Trophoblast cell (in vitro differentiated cells and primary cell): ENCODE measurements around the gene RS1.

ENCODE experiments used
- DNase-seq, 2 donors: peaks; one replicate each; pipeline ENCODE4 v3.0.0-alpha.2; 2016
- H2AFZ ChIP-seq: 2 replicates; pipeline ENCODE4 v1.6.1; 2013; ENCODE audit warnings: low read length, moderate library complexity, mild to moderate bottlenecking; ENCODE audit not compliant: insufficient read depth, poor library complexity
- H2AK5ac ChIP-seq: 2 replicates; pipeline ENCODE4 v1.6.1; 2013; ENCODE audit warnings: mild to moderate bottlenecking, low read length
- H2BK120ac ChIP-seq: 2 replicates; pipeline ENCODE4 v1.6.1; 2013; ENCODE audit warnings: low read length, mild to moderate bottlenecking, moderate library complexity; ENCODE audit not compliant: insufficient read depth, poor library complexity
- H2BK12ac ChIP-seq: 2 replicates; pipeline ENCODE4 v1.6.1; 2013; ENCODE audit warnings: mild to moderate bottlenecking, low read length, moderate library complexity
- H2BK5ac ChIP-seq: 2 replicates; pipeline ENCODE4 v1.6.1; 2013; ENCODE audit warnings: low read length, low read depth, moderate library complexity, mild to moderate bottlenecking; ENCODE audit not compliant: poor library complexity
- H3K14ac ChIP-seq: 2 replicates; pipeline ENCODE4 v1.6.1; 2013; ENCODE audit warnings: mild to moderate bottlenecking, low read length
- H3K18ac ChIP-seq: 2 replicates; pipeline ENCODE4 v1.6.1; 2013; ENCODE audit warnings: mild to moderate bottlenecking, low read length
- H3K23ac ChIP-seq: 2 replicates; pipeline ENCODE4 v1.6.1; 2013; ENCODE audit warnings: low read length
- H3K27ac ChIP-seq: 2 replicates; pipeline ENCODE4 v1.5.1; 2013; ENCODE audit warnings: low read depth, mild to moderate bottlenecking, inconsistent platforms, low read length, moderate library complexity
- H3K27me3 ChIP-seq: 2 replicates; pipeline ENCODE4 v1.6.1; 2013; ENCODE audit warnings: inconsistent platforms, mild to moderate bottlenecking, low read length, moderate library complexity; ENCODE audit not compliant: insufficient read depth
- H3K36me3 ChIP-seq, 2 experiments: 1 replicate in 1 of 2; 2 replicates in 1 of 2; pipeline ENCODE4 v1.6.1; 2013; ENCODE audit warnings: low read length in 2 of 2, mild to moderate bottlenecking in 2 of 2, moderate library complexity in 1 of 2; ENCODE audit not compliant: insufficient read depth in 2 of 2, control insufficient read depth in 1 of 2
- H3K4ac ChIP-seq: 2 replicates; pipeline ENCODE4 v1.6.1; 2013; ENCODE audit warnings: low read depth, mild to moderate bottlenecking, low read length, moderate library complexity
- H3K4me1 ChIP-seq, 2 experiments: 1 replicate in 1 of 2; 2 replicates in 1 of 2; pipeline ENCODE4 v1.6.1; 2013; ENCODE audit warnings: low read length in 2 of 2, mild to moderate bottlenecking in 2 of 2, moderate library complexity in 1 of 2; ENCODE audit not compliant: insufficient read depth in 2 of 2, control insufficient read depth in 1 of 2
- H3K4me2 ChIP-seq: 2 replicates; pipeline ENCODE4 v1.6.1; 2013; ENCODE audit warnings: inconsistent platforms, mild to moderate bottlenecking, low read length, moderate library complexity
- H3K4me3 ChIP-seq: 2 replicates; pipeline ENCODE4 v1.5.1; 2013; ENCODE audit warnings: mild to moderate bottlenecking, low read depth, low read length, inconsistent platforms
- H3K79me1 ChIP-seq: one replicate; pipeline ENCODE4 v1.6.1; 2013; ENCODE audit warnings: low read length
- H3K79me2 ChIP-seq: 2 replicates; pipeline ENCODE4 v1.6.1; 2013; ENCODE audit warnings: low read length, mild to moderate bottlenecking; ENCODE audit not compliant: control insufficient read depth, insufficient read depth, poor library complexity
- H3K9ac ChIP-seq: 2 replicates; pipeline ENCODE4 v1.6.1; 2013; ENCODE audit warnings: mild to moderate bottlenecking, low read length
- H3K9me3 ChIP-seq: 2 replicates; pipeline ENCODE4 v1.6.1; 2013; ENCODE audit warnings: low read depth, mild to moderate bottlenecking, control low read depth, inconsistent platforms, low read length; ENCODE audit not compliant: insufficient read depth
- H4K12ac ChIP-seq: 2 replicates; pipeline ENCODE4 v1.6.1; 2013; ENCODE audit warnings: low read depth, mild to moderate bottlenecking, low read length, moderate library complexity
- H4K8ac ChIP-seq: 2 replicates; pipeline ENCODE4 v1.6.1; 2013; ENCODE audit warnings: low read depth, mild to moderate bottlenecking, low read length, moderate library complexity
- H4K91ac ChIP-seq: one replicate; pipeline ENCODE4 v1.6.1; 2013; ENCODE audit warnings: low read depth, mild to moderate bottlenecking, low read length, moderate library complexity
- WGBS: extraction: QIAGEN DNeasy Blood & Tissue Kit; methylation state at CpG from one replicate; pipeline ENCODE4 v1.1.7; 2013; ENCODE audit warnings: missing lambda C conversion rate; ENCODE audit not compliant: insufficient read length, insufficient coverage; ENCODE audit errors: extremely low coverage; 5-methylcytosine and 5-hydroxymethylcytosine counted together

The RS1 gene

GRCh38 chrX:18619288-18619687 lies 52.6 kb downstream of the RS1 start:
- Histone ChIP-seq H2BK120ac (no peak overlapping the region), H4K91ac (no peak overlapping the region), H3K23ac (no peak overlapping the region), H3K36me3 (no peaks in the 10 kb centered on the region), H3K27me3 (no peaks in the 10 kb centered on the region), H2BK12ac (no peak overlapping the region), H3K79me1 (no peaks in the 10 kb centered on the region), H3K4me1 (peaks cover 3 to 8% of the 10 kb centered on the region in 2 experiments), H2AK5ac (no peak overlapping the region), H3K4ac (no peak overlapping the region), H3K9me3 (no peaks in the 10 kb centered on the region), H3K14ac (no peak overlapping the region), H3K18ac (no peak overlapping the region), H3K4me2 (no peak overlapping the region), H3K9ac (no peak overlapping the region), H2BK5ac (no peak overlapping the region), H2AFZ (no peak overlapping the region), H4K8ac (no peak overlapping the region), H3K79me2 (no peaks in the 10 kb centered on the region), H3K27ac (no peak overlapping the region), H3K4me3 (no peak overlapping the region), H4K12ac (no peak overlapping the region)
- DNase-seq = no peak
- no CpG with 5 or more reads among the region's 2 CpGs for WGBS

- peak; percentile 63 to 77 for DNase-seq
- Histone ChIP-seq H3K79me2 (no peaks in the 10 kb centered on the region), H3K36me3 (peaks cover 0 to 2% of the 10 kb centered on the region in 2 experiments), H2AK5ac (no peak overlapping the region), H3K4me1 (peaks cover 3 to 8% of the 10 kb centered on the region in 2 experiments), H4K91ac (peak overlapping the region; percentile 37), H3K9ac (no peak overlapping the region), H3K27ac (no peak overlapping the region), H3K4me3 (no peak overlapping the region), H3K14ac (no peak overlapping the region), H3K4me2 (no peak overlapping the region), H2AFZ (no peak overlapping the region), H2BK12ac (peak overlapping the region; percentile 71), H4K8ac (no peak overlapping the region), H3K18ac (no peak overlapping the region), H4K12ac (no peak overlapping the region), H2BK5ac (no peak overlapping the region), H3K9me3 (no peaks in the 10 kb centered on the region), H2BK120ac (no peak overlapping the region), H3K4ac (no peak overlapping the region), H3K27me3 (no peaks in the 10 kb centered on the region), H3K23ac (no peak overlapping the region), H3K79me1 (no peaks in the 10 kb centered on the region)
- no CpG with 5 or more reads among the region's 5 CpGs for WGBS
Measured at GRCh38 chrX:18617407-18617750, 54.5 kb downstream of the RS1 start.

GRCh38 chrX:18616688-18617406 lies 55.1 kb downstream of the RS1 start:
- H2AK5ac ChIP-seq = peak overlapping the region; percentile 46
- no peak overlapping the region for H4K12ac ChIP-seq
- no peak overlapping the region for H2BK5ac ChIP-seq
- no peak overlapping the region for H3K4ac ChIP-seq
- no peak overlapping the region for H2AFZ ChIP-seq
- H2BK120ac ChIP-seq = no peak overlapping the region
- peaks cover 0 to 2% of the 10 kb centered on the region in 2 experiments for H3K36me3 ChIP-seq
- DNase-seq = peak in 1 of 2 donors; percentile 29
- peak overlapping the region; percentile 71 for H2BK12ac ChIP-seq
- no peak overlapping the region for H3K27ac ChIP-seq
- no peaks in the 10 kb centered on the region for H3K9me3 ChIP-seq
- H3K18ac ChIP-seq = peak overlapping the region; percentile 45
- H3K23ac ChIP-seq = no peak overlapping the region
- H4K8ac ChIP-seq = no peak overlapping the region
- no peak overlapping the region for H3K4me3 ChIP-seq
- no peak overlapping the region for H3K4me2 ChIP-seq
- no peaks in the 10 kb centered on the region for H3K79me1 ChIP-seq
- H4K91ac ChIP-seq = peak overlapping the region; percentile 37
- no peaks in the 10 kb centered on the region for H3K27me3 ChIP-seq
- H3K79me2 ChIP-seq = no peaks in the 10 kb centered on the region
- H3K14ac ChIP-seq = no peak overlapping the region
- H3K9ac ChIP-seq = no peak overlapping the region
- peaks cover 3 to 8% of the 10 kb centered on the region in 2 experiments for H3K4me1 ChIP-seq
- no CpG with 5 or more reads among the region's 8 CpGs for WGBS

GRCh38 chrX:18613930-18614639 lies 57.8 kb downstream of the RS1 start:
- Histone ChIP-seq H3K4me2 (no peak overlapping the region), H2BK5ac (no peak overlapping the region), H3K14ac (no peak overlapping the region), H3K9me3 (no peaks in the 10 kb centered on the region), H3K79me2 (no peaks in the 10 kb centered on the region), H4K8ac (no peak overlapping the region), H3K9ac (no peak overlapping the region), H3K27ac (no peak overlapping the region), H3K4ac (no peak overlapping the region), H4K12ac (no peak overlapping the region), H3K27me3 (no peaks in the 10 kb centered on the region), H3K4me1 (peaks cover 3 to 5% of the 10 kb centered on the region in 2 experiments), H3K79me1 (no peaks in the 10 kb centered on the region), H2BK12ac (no peak overlapping the region), H3K4me3 (no peak overlapping the region), H2AFZ (no peak overlapping the region), H3K18ac (no peak overlapping the region), H2AK5ac (no peak overlapping the region), H4K91ac (no peak overlapping the region), H2BK120ac (no peak overlapping the region), H3K36me3 (peaks cover 2 to 7% of the 10 kb centered on the region in 2 experiments), H3K23ac (no peak overlapping the region)
- DNase-seq = no peak
- WGBS = no CpG with 5 or more reads among the region's 3 CpGs
